Measurements from ENCODE around the gene SEC24D.
A peak's percentile ranks its signal among the peaks of the same experiment; 100 is the strongest.
"Not testable (repeated sequence)": the region's sequence is repeated elsewhere in the genome, so short reads cannot be mapped to it uniquely, and the experiment has no call there.

The SEC24D gene

GRCh38 chr4:118777649-118778048 is 58.3 kb downstream of the SEC24D start:
- DNase-seq (ENCODE audit: low read depth); H3K4me3 ChIP-seq (ENCODE audit: low read depth, low read length): not testable (repeated sequence)

- DNase-seq (ENCODE audit: low read depth); H3K4me3 ChIP-seq (ENCODE audit: low read depth, low read length): not testable (repeated sequence)
Observed at GRCh38 chr4:118776955-118777640, 58.8 kb downstream of the SEC24D start.

- peak; percentile 54 for DNase-seq (ENCODE audit: low read depth)
- H3K4me3 ChIP-seq (ENCODE audit: low read depth, low read length), result no peak overlapping the region
Observed at GRCh38 chr4:118776157-118776954, 59.6 kb downstream of the SEC24D start.

GRCh38 chr4:118775405-118775804 is 60.5 kb downstream of the SEC24D start:
- DNase-seq (ENCODE audit: low read depth), result no peak

GRCh38 chr4:118774989-118775388 is 60.9 kb downstream of the SEC24D start:
- no peak overlapping the region for H3K4me3 ChIP-seq (ENCODE audit: low read depth, low read length)
- DNase-seq (ENCODE audit: low read depth), result no peak

More at GRCh38 chr4:118775405-118775804, 60.5 kb downstream of the SEC24D start:
- H3K4me3 ChIP-seq (ENCODE audit: low read depth, low read length), result no peak overlapping the region

- DNase-seq (ENCODE audit: low read depth), result no peak
Observed at GRCh38 chr4:118774321-118774720, 61.6 kb downstream of the SEC24D start.

GRCh38 chr4:118773429-118773792 is 62.5 kb downstream of the SEC24D start:
- no peak for DNase-seq (ENCODE audit: low read depth)
- no peak overlapping the region for H3K4me3 ChIP-seq (ENCODE audit: low read depth, low read length)

More at GRCh38 chr4:118774321-118774720, 61.6 kb downstream of the SEC24D start:
- H3K4me3 ChIP-seq (ENCODE audit: low read depth, low read length), result no peak overlapping the region

GRCh38 chr4:118772767-118773428 is 63.0 kb downstream of the SEC24D start:
- no peak for DNase-seq (ENCODE audit: low read depth)
- H3K4me3 ChIP-seq (ENCODE audit: low read depth, low read length), result no peak overlapping the region

GRCh38 chr4:118772081-118772766 is 63.7 kb downstream of the SEC24D start:
- DNase-seq (ENCODE audit: low read depth), result no peak
- H3K4me3 ChIP-seq (ENCODE audit: low read depth, low read length), result no peak overlapping the region

GRCh38 chr4:118770741-118771187 is 65.2 kb downstream of the SEC24D start:
- H3K4me3 ChIP-seq (ENCODE audit: low read depth, low read length), result no peak overlapping the region
- no peak for DNase-seq (ENCODE audit: low read depth)

- H3K4me3 ChIP-seq (ENCODE audit: low read depth, low read length), result no peak overlapping the region
- DNase-seq (ENCODE audit: low read depth), result no peak
Observed at GRCh38 chr4:118769161-118769560, 66.8 kb downstream of the SEC24D start.

GRCh38 chr4:118767109-118767508 is 68.8 kb downstream of the SEC24D start:
- no peak overlapping the region for H3K4me3 ChIP-seq (ENCODE audit: low read depth, low read length)
- DNase-seq (ENCODE audit: low read depth), result no peak

GRCh38 chr4:118765399-118765798 is 70.5 kb downstream of the SEC24D start:
- no peak overlapping the region for H3K4me3 ChIP-seq (ENCODE audit: low read depth, low read length)
- DNase-seq (ENCODE audit: low read depth), result peak; percentile 95

- DNase-seq (ENCODE audit: low read depth), result no peak
- H3K4me3 ChIP-seq (ENCODE audit: low read depth, low read length), result no peak overlapping the region
Observed at GRCh38 chr4:118762730-118763477, 73.0 kb downstream of the SEC24D start.

GRCh38 chr4:118762155-118762554 is 73.8 kb downstream of the SEC24D start:
- no peak for DNase-seq (ENCODE audit: low read depth)

GRCh38 chr4:118761397-118762016 is 74.4 kb downstream of the SEC24D start:
- no peak overlapping the region for H3K4me3 ChIP-seq (ENCODE audit: low read depth, low read length)
- DNase-seq (ENCODE audit: low read depth), result no peak

More at GRCh38 chr4:118762155-118762554, 73.8 kb downstream of the SEC24D start:
- H3K4me3 ChIP-seq (ENCODE audit: low read depth, low read length), result no peak overlapping the region

GRCh38 chr4:118760493-118760892 is 75.4 kb downstream of the SEC24D start:
- no peak for DNase-seq (ENCODE audit: low read depth)
- no peak overlapping the region for H3K4me3 ChIP-seq (ENCODE audit: low read depth, low read length)

GRCh38 chr4:118760092-118760491 is 75.8 kb downstream of the SEC24D start:
- DNase-seq (ENCODE audit: low read depth), result no peak
- no peak overlapping the region for H3K4me3 ChIP-seq (ENCODE audit: low read depth, low read length)

GRCh38 chr4:118759481-118759880 is 76.4 kb downstream of the SEC24D start:
- H3K4me3 ChIP-seq (ENCODE audit: low read depth, low read length), result no peak overlapping the region
- DNase-seq (ENCODE audit: low read depth), result no peak
